Epithelial cell of umbilical artery (primary cell): ENCODE measurements around the gene PAX4. TPM values are rescaled to one million over a fixed set of nuclear protein-coding genes. Genes with fewer than 3 reads are reported as not detected.

Experiments
- total RNA-seq: library from RNA; depleted of rRNA; stranded (reverse); fragments of >200 nt; gene quantifications from 2 replicates; pipeline ENCODE4 v1.2.3, GENCODE V29; 2014

The PAX4 gene, protein sequence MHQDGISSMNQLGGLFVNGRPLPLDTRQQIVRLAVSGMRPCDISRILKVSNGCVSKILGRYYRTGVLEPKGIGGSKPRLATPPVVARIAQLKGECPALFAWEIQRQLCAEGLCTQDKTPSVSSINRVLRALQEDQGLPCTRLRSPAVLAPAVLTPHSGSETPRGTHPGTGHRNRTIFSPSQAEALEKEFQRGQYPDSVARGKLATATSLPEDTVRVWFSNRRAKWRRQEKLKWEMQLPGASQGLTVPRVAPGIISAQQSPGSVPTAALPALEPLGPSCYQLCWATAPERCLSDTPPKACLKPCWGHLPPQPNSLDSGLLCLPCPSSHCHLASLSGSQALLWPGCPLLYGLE
- not detected in 2 replicates for total RNA-seq

DNA sequence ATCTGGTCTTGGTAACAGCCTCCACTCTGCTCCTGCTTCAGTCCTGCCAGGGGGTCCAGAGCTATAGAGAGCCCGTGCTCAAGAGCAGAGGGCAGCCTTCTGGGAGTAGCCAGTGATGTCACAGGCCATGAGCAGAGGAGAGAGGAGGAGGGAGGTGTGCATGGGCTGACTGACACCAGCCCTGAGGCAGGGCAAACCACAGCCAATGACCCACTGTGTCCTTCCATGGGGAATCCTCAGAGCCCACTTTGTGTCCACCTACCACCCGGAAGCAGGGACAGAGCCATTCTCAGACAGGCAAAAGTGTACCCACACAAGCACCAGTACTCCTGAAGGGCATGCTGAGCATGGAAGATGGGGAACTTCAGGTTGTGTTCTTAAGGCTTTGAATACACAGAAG is at the start of gene PAX4:
PAX4 (minus strand) TSS at position 101 of the 400 bp plus-strand sequence. CDS start 2,214 bp downstream, outside the sequence.

DNA sequence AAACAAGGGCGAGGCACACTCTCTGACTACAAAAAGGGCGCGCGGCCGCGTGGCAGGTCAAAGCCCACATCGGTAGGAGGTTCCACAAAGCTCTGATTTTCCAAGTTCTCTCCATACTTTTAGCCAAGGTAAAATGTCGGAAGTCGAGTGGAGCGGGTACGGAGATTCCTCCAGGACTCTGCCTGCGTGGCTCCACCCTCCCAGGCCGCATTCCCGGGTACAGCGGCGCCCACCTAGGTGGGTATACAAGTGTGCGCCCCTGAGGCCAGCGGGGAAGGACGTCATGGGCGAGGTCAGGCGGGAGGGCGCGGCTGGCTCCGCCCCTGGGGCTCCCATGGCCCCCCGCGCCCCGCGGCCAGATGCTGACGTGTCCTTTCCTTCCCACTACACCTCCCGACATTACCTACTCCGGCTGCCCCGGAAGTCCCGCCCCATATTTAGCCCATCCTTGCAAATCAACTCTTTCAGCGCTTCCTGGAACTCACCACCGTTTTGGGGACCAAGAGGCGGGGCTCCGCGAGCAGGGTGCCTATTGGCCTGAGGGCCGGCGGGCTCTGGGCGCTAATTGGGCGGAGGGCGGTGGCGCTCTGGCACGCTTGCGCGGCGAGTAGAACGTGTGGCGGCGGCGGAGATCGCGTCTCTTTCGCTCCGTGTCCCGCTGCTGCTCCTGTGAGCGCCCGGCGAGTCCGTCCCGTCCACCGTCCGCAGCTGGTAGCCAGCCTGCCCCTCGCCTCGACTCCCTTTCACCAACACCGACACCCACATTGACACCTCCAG is 33.8 kb upstream of the PAX4 start, which contains the start of gene SND1:
SND1 (plus strand) TSS at position 639 of the 777 bp plus-strand sequence. CDS start 180 bp downstream, outside the sequence.

DNA sequence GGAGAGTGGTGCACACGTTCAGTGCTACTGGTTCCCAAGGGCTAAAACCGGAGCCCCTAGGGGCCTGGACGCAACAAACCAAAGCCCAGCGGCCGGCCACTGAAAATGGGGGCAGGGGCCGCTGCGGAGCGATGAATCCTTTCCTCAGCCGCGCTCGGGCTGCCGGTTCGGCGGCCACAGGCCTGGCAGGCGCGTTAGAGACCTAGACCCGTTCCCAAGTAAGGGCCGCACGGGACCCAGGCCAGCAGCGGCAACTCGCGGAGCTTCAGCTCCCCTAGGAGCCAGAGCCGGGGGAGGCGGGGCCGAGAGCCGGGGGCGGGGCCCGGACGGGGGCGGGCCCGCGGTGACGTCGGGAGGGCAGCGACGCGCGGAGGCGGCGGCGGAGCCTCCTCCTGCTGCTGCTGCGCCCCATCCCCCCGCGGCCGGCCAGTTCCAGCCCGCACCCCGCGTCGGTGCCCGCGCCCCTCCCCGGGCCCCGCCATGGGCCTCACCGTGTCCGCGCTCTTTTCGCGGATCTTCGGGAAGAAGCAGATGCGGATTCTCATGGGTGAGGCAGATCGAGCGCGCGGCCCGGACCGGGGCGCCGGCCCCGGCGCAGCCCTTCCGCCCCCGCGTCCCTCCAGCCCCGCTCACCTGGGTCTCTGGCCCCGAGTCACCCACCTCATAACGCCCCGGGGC is 29.8 kb downstream of the PAX4 start, which contains the start of gene ARF5:
ARF5 (plus strand) TSS at position 393 of the 678 bp plus-strand sequence; CDS start at position 481, 88 bp downstream.

DNA sequence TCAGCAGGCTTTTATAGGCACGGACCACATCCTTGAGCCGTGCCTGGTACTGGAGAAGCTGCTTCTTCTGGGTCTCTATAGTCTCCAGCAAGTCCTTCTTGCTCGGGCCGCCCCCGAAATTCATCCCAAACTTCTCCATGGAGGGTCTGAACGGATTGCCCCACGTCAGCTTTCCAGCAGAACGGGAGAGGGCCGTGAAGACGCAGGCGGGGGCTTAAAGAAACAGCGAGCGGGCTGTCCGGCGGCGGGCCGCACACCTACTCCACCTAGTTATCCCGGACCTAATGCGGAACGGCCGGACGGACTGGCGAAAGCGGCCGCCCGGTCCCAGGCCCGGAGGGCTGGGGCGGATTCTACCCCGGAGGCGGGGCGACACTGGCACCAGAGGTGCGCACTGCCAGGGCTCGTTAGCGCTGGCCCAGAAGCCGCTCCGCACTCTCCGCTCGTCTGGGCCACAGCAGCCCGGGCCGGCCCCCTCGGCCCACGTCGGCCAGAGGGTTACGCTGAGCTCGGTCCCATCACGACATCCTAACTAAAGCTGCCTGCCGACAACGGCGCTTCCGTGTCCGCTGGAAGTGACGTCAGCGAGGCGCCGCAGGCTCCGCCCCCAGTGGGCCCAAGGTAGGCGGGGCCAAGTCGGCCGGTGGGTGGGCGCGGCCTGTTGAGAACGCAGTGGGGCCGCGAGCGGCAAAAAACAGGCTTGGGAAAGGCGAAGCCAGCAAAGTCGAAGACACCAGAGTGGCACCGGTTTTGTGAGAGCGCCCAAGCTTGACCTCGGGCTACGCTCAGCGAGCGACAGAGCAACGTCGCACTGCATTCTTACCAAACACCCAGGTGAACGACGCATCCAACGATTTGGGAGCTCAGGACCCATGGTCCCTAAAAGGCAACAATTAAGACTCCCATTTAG is 32.6 kb downstream of the PAX4 start, which contains the start of gene GCC1:
GCC1 (minus strand) TSS at position 553 of the 910 bp plus-strand sequence; CDS start at position 139, 414 bp downstream.

Other genes with a start within 250 kb of the PAX4 start
- 11.7 and 12.7 TPM in 2 replicates for gene ZNF800, start 225.4 kb downstream of the PAX4 start, total RNA-seq
- 23.1 and 28.7 TPM in 2 replicates for gene GCC1, start 32.5 kb downstream of the PAX4 start, total RNA-seq
- 214 and 233 TPM in 2 replicates for gene ARF5, start 29.7 kb downstream of the PAX4 start, total RNA-seq
- gene FSCN3, start 24.4 kb downstream of the PAX4 start, total RNA-seq = 0.61 and 1.3 TPM in 2 replicates
- 159 and 223 TPM in 2 replicates for gene SND1, start 34.1 kb upstream of the PAX4 start, total RNA-seq